HG02678 (cell line): Measurements from ENCODE around the gene CEP170B.
"Not testable (repeated sequence)": the region's sequence is repeated elsewhere in the genome, so short reads cannot be mapped to it uniquely, and the experiment has no call there.

Source experiments
- ATAC-seq: cut with Tn5 transposase; IDR thresholded peaks from one replicate; pipeline ENCODE4 v1.9.1; 2021; ENCODE audit warnings: mild to moderate bottlenecking, moderate library complexity; ENCODE audit not compliant: unreplicated experiment

CEP170B gene

GRCh38 chr14:104865081-104865630, at the start of gene CEP170B:
Gene CEP170B (plus strand): TSS chr14:104865268. CDS start chr14:104868451, 3,183 bp downstream.
- no peak for ATAC-seq

GRCh38 chr14:104816616-104816884, 48.5 kb upstream of the CEP170B start:
- no peak for ATAC-seq

- ATAC-seq: no peak
These were observed 46.9 kb upstream of the CEP170B start for GRCh38 chr14:104817930-104818713.

GRCh38 chr14:104818714-104819161, 46.3 kb upstream of the CEP170B start:
- ATAC-seq: no peak

GRCh38 chr14:104819361-104819781, 45.7 kb upstream of the CEP170B start:
- ATAC-seq: no peak

GRCh38 chr14:104820669-104821228, 44.3 kb upstream of the CEP170B start:
- no peak for ATAC-seq

- ATAC-seq: no peak
These were observed 43.7 kb upstream of the CEP170B start for GRCh38 chr14:104821229-104821945.

GRCh38 chr14:104821971-104822608, 43.0 kb upstream of the CEP170B start:
- no peak for ATAC-seq

GRCh38 chr14:104822821-104823615, 42.0 kb upstream of the CEP170B start:
- no peak for ATAC-seq

GRCh38 chr14:104824353-104824997, 40.6 kb upstream of the CEP170B start:
- no peak for ATAC-seq

- peak; percentile 86 for ATAC-seq
These were observed 38.7 kb upstream of the CEP170B start for GRCh38 chr14:104826189-104826860.

GRCh38 chr14:104826861-104827176, 38.2 kb upstream of the CEP170B start:
- ATAC-seq: no peak

GRCh38 chr14:104827177-104828055, 37.7 kb upstream of the CEP170B start:
- no peak for ATAC-seq

- ATAC-seq: no peak
These were observed 34.3 kb upstream of the CEP170B start for GRCh38 chr14:104830781-104831180.

- not testable (repeated sequence) for ATAC-seq
These were observed 28.7 kb upstream of the CEP170B start for GRCh38 chr14:104836171-104836935.

GRCh38 chr14:104841730-104842129, 23.3 kb upstream of the CEP170B start:
- no peak for ATAC-seq

- no peak for ATAC-seq
These were observed 22.1 kb upstream of the CEP170B start for GRCh38 chr14:104843006-104843405.
